Left colon (tissue), 2 donors: ENCODE measurements around the gene TCF7L2. TPM values are rescaled to one million over a fixed set of nuclear protein-coding genes. Genes with fewer than 3 reads are reported as not detected.

ENCODE experiments used
- ATAC-seq: fragments of 200-7000 bp; cut with Tn5 transposase; one replicate; pipeline ENCODE4 v1.9.1; 2020; ENCODE audit warnings: mild to moderate bottlenecking, moderate library complexity
- DNase-seq, 2 donors: peaks; one replicate each; pipeline ENCODE4 v3.0.0-alpha.2; 2020
- intact Hi-C, 2 donors: fragments of 100-400 bp; cut with DNase I in 1 of 2; cut with micrococcal nuclease in 1 of 2; formaldehyde crosslinking; loops; one replicate each; pipeline versions ENCODE4 v1.11.2 to v1.14.0; 2022; cut with DNase I, micrococcal nuclease
- total RNA-seq, 2 donors: library from RNA; stranded (reverse); fragmentation: NEBNext Ultra II Directional; extraction: Animal tissue kit (Norgen Biotek cat#: 25700); gene quantifications; one replicate each; pipeline ENCODE4 v1.2.1, GENCODE V29; 2021
- donor health status: DM: no; HTN: no; CAD: no.
- donor health status: DM: yes; HTN: yes; CAD: no.

TCF7L2 gene
- total RNA-seq, 2 donors from 2014 or later = 114 to 118 TPM

DNA sequence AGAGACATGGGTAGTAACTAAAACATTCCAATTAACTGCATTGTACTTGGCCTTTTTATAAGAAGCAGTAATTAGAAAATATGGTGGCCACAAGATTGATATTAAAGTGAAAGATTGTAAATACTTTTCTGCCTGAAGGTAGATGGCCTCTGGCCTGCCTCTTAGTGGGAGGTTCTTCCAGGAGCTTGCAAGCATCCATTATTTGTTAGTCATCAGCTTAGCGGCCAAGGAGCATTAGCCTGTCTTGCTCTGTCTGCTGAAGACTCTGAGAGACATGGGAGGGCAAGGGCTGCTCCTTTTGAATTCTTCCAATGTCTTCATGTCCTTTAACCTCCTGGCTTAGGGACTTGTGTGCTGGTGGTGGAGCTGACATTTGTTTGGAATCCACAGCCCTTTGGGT lies 80.4 kb downstream of the TCF7L2 start:
- ATAC-seq (peak; percentile 17), DNase-seq (no peak)
- intact Hi-C loops = no loop called here

DNA sequence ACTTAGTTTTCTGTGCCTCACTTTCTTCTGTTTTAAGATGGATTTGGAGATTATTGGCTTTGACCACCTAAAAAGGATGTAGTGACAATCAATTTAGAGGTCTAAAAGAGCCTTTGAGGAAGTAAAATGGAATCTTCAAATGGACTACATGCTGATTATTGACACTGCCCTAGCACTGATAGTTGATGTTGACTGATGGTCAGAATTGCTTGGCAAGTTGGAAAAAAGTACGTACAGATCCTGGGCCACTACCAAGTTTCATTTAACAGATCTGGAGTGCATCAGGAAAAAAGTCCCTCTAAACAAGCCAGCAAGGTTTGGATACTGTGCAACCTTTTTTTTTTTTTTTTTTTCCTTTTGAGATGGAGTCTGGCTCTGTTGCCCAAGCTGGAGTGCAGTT lies 81.1 kb downstream of the TCF7L2 start:
- ATAC-seq (no peak), DNase-seq (no peak)
- intact Hi-C loops = no loop called here

DNA sequence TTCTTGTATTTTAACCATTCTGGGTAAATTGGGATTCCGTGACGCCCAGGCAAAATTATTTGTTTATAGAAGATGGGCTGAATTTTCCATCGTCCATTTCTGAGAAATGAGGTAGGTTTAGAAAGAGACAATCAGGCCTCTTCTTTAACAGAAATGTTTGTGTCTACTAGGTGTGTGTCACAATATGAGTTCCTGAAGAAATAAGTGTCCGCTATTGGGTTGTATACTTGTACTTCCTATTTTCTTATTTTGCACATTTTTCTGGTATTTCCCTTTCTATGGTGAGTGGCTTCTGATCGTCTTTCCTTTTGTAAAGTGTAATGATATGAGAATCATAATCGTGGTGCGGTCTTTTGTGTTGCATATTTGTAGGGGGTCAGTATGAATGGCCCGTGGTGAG lies 83.9 kb downstream of the TCF7L2 start:
- no peak for DNase-seq
- intact Hi-C loops = no loop called here
- no peak for ATAC-seq

DNA sequence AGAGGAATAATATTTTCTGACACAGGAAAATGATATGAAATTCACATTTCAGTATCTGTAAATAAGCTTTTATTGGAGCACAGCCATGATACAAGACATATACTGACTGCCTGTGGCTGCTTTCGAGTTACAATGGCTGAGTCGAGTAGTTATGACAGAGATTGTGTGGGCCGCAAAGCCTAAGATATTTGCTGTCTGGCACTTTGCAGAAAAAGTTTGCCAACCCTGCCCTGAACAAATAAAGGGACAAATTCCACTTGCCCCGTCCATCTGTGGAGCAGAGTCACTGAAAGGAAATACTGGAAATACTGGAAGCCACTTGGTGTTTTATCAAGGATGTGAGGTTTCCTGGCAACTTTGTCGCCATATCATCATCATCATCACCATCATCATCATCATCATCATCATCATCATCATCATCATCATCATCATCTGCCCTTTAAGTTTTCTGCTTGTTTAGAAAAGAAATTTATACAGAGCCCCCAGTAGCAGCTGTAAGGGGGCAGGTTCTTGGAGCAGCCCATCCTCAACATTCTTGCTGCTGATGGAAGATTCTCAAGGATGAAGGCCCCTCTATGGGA lies 85.8 kb downstream of the TCF7L2 start:
- DNase-seq (no peak), ATAC-seq (peak; percentile 76)
- intact Hi-C loops = no loop called here

DNA sequence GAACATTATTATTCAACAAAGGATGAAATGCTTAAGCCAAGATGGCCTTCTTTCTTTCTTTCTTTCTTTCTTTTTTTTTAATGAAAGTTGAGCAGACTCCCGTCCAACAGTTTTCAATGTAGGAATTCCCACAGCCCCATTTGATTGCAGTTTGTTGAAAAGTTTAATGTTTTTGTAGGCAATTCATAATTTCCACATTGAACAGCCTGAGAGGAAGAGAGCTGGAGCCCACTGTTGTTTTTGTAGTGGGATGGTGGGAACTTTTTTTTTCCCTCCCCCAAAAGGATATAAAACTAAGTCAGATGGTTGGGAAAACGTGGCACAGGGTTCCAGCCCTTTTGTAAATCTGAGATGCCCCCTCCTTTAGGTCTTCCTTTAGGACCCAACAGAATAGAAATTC lies 86.6 kb downstream of the TCF7L2 start:
- DNase-seq (no peak), ATAC-seq (no peak)
- intact Hi-C loops = no loop called here

DNA sequence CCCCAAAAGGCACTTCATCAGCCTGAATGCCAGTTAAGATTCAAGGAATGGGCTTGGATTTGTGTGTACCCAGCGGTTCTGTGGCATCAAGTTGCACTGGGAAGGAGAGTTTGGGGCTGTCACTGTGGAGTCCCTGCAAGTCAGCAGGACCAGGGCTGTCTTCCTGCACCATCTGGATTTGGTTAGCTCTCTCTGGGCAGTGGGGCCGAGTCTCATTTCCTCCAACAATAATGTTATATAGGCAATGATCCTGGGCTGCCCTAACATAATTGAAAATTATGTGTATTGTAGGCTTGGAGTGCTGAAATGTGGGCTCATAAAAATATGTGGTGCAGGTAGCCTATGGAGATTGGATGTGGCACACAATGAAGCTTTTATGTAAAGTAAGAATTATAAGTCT lies 87.2 kb downstream of the TCF7L2 start:
- no peak for DNase-seq
- intact Hi-C loops = no loop called here
- peak; percentile 21 for ATAC-seq

DNA sequence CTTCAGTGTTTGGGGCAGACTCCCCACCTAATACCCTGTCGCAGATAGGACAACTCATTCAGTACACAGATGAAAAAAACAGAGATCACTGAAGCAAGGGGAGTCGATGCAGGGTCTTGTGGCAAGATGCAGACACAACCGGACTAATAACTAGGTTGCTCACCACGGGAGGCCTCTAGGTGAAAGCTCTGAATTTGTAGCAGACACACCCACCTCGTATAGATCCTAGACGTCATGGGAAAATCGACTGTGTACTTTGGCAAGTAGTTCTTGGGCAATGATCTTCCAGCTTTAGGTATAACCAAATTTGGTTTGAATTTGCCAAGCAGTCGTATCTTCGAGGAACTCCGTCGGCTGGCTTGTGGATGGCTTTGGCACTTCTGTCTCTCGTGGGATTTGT lies 88.1 kb downstream of the TCF7L2 start:
- DNase-seq = no peak
- intact Hi-C loops = no loop called here
- peak; percentile 80 for ATAC-seq

DNA sequence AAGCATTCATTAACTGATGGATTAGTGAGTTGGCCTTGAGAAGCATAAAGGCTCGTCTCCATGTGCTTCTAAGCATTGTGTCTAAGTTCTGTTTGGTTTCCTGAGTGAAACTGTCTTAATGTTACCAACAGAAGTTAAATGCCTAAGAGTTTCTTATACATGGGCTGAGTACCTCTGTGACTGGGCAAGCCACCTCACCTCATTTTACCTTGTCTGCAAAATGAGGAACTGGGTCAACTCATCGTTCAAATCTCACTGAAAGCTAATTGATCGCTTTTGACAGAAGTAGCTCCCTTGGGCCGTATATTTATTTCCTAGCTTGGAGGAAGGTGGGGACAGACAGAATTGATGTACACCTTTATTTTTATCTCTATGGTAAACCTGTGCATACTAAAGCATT lies 88.9 kb downstream of the TCF7L2 start:
- DNase-seq (no peak), ATAC-seq (no peak)
- intact Hi-C loops = no loop called here

DNA sequence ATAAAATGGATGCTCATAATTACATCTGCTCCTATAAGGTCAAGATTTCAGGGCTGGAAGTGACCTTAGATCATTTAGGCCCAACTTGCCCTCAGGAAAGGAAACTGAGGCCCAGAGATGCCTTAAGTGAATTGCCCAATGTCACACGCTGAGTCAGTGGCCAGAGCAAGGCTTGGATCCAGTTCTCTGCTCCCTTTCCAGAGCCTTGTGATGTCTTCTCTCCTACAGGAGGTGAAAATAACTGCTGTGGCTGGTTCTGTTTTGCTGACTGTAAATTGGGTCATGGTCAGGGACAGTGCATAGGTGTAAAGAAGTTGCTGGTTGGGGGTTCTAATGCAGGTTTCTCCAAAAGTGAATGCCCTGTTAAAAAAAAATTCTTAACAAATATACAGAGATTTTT lies 91.3 kb downstream of the TCF7L2 start:
- intact Hi-C loops = no loop called here
- ATAC-seq (no peak), DNase-seq (no peak)

DNA sequence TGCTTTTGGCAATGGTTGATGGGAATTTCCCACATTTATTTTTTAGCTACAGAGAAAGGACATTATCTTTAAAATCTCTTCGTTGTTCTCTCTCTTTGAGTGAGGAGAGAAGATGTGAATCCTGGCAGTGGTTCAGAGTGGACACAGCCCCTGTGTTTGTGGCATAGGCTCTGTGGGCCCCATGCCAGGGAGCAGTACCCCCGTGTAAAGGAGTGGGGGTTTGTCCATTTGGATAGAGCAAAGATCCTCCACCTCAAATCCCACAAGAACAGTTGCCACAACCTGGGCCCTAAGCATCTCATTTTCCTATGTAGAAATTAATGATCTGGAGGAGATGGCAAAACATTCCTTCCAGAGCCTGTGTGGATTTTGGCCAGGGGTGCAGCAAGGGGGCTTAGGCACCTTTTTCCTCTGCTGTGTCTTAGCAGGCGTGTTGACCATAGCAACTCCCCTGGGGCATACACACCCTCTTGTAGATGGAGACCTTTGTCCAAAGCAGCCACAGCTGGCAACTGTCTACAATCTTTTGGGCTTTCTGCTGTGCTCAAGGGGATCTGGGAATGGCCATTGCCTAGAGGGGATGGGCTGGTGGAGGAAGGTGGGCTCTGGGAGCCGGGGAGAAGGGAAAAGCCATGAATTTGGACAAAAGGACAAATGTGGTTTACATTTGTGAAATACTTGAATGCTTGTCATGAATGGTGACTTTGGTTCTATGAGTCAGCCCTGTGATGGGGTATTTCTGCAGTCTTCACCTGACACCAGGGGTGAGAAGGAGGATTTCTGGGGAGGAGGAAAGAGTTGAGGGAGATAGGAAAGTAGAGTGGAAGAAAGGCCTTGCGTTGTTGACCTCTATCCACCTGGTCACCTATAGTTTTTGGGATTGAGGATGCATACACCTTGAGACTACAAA lies 92.0 kb downstream of the TCF7L2 start:
- intact Hi-C loops = no loop called here
- DNase-seq (no peak), ATAC-seq (no peak)

DNA sequence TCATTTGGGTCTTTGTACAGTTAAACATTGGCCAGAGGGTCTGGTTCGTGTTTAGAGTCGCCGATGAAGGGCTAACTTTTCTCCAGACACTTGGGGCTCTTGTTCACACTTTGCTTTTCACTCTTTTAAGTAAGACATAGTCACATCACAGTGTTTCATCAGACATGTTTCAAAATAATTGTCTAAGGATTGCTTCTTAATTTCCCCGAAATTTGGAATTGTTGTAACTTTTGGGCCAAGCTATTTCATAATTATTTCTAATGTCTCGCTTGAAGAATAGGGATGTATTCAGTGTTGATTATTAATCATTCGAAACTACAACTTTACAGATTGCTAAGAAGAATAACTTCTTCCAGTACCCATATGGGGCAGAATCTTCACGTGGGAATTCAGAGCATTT lies 92.8 kb downstream of the TCF7L2 start:
- DNase-seq (no peak), ATAC-seq (no peak)
- intact Hi-C loops = no loop called here

DNA sequence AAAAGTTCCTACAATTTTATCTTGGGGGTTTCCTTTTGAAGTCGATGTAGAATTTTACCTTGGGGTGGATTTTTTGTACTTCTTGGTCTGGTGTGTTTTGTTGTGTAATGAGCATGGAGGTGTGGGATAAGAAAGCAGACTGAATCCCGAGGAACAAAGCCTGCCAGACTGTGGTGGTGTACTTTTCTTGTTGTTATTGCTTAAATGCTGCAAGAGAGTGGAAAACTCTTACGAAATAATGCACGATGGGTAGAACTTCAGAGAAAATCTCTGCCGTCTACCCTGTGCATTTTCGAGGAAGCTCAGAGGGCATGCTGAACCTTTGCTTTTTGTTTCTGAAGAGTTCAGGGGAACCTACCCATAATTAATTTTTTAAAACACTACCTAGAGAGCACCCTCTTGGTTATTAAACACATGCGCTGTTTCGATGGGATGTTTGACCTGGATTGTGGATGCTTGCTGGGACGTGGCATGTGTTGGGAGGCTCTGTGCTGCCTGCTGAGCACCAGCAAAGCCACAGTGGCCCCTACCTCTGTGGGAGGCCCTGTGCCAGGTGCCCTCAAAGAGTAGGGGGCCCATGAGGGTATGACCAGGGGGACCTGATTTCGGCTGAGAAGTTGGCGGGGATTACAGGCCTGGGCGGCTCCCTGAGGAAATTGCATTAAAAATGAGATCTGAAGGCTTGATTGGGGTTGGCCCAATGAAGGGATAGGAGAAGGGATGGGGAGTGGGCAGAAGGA lies 94.1 kb downstream of the TCF7L2 start:
- intact Hi-C loops = no loop called here
- ATAC-seq (no peak), DNase-seq (no peak)

DNA sequence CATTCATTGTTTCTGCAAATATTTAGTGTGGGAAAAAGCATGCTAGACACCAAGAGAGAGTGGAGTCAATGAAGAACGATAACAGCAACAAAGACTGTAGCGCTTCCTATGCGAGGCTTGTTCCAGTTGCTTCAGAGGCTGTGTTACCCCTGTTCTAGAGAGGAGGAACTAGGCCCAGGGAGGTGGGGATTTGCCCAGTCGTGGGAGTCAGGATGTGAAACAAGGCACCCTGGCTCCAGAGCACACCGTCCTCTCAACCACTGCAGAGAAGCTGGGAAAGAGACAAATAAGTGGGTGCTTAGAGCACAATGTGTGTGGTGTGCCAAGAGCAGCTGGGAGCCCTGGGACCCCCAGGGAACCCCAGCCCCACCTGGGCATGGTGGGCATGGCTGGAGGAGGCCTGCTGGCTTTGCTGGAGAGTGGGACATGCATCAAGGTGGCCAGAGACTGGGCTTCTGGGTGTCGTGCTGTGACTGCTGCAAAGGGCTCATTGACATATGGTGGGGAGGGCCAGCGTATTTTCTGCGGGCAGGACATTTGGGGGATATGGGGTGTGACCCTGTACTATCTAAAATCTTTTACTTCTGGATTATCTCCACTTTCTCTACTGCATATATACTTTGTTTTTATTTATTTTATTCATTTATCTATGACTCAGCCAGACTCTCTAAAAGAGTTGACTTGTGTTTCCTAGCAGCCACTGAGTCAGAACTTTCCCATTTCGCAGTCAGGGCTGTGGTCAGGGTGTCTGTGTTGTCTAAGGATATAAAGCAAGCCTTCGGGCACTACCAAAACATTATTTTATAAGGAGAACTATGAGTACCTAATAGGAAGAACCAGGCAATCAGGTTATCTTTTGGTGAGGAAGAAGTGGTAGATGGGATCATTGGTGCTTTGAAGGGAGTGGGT lies 95.4 kb downstream of the TCF7L2 start:
- no peak for DNase-seq
- intact Hi-C loops = no loop called here
- no peak for ATAC-seq

DNA sequence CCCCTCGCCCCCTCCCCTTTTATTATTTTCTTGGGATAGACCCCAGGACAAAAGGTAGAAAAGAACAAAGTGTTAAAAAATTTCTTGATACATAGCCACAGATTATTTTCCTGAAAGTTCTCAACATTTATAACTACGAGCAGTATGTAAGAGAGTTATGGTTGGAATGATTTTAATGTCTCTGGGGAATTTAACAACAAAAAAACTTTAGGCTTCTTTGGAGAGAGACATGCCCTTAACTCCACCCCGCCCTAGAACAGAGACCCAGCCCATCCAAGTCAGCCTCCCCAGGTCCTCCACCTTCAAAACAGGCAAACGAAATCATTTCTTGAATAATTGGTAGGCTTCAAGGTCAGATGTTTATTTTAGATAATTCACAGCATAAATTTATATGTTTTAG lies 97.1 kb downstream of the TCF7L2 start:
- intact Hi-C loops = no loop called here
- no peak for DNase-seq

DNA sequence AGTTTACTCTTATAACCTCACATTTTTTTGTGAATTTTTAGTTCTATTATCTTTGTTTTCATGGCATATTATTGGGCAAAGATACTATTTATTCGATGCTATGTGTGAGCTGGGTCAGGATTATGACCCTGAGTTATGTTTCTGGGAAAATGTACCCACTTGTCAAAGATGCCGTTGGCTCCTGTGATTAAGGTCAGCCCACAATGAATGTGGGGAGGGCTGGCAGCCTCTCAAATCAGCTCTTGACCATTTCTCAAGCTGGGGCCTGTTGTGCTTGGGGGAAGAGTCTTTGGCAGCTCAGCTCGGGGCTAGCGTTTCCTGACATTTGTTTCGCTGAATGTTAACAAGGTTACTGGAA lies 97.5 kb downstream of the TCF7L2 start:
- ATAC-seq = no peak
- intact Hi-C loops = no loop called here

More for the DNA sequence above, 97.1 kb downstream of the TCF7L2 start:
- no peak for ATAC-seq

DNA sequence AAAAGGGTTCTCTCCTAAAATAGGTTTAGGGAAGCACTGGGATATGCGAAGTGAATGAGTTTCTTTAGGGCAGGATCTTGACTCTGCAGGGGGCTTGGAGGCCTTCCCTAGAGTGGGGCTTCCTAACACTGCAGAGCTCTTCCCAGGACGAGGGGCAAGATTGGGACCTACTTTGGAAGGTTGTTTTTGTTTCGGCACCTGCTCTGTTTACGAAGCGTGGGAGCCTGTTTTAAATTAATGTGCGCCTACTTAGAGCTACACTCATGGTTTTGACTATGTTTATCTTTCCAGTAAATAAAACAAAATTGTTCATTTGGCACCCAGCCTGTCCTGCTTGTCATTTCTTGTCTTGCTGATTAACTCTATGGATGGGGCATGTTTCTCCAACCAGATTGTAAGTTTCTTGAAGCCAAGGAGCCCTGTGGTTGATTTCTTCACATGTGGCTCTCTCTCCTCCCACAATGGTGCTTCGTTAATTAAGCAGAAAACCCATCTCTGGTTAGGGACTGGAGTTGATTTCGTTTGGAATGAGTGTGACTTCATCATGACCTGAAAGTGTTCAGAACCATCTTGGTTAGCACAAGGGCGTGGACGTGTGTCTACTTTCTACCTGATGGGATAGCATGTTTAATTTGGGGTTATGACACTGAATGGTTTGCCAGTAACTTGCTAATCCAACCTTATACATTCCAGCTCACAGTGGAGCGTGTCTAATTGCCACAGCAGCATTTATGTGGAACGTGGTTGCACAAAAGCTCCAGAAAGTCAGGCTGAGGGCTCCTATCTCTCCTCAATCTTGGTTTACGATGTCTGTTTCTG lies 98.1 kb downstream of the TCF7L2 start:
- ATAC-seq = no peak
- no peak for DNase-seq
- intact Hi-C loops = no loop called here

More for the DNA sequence above, 97.5 kb downstream of the TCF7L2 start:
- no peak for DNase-seq

DNA sequence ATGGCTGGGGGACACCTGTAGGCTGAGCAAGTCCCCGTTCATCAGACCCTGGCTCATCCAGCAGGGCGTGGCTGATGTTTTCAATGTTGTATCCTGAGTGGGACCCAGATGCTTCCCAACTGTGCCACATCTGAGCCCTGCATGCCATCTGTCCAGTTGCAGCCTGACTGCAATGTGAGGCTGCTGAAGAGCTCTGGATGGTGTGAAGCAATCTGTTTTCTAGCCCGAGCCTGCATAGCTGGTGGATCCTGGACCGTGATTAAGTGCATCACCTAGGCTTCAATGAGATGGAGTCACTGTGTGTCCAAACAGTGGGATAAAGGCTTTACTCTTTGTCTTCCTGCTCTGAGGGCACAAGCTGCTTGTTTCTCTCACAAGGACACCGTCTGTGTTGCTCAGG lies 99.8 kb downstream of the TCF7L2 start:
- ATAC-seq (peak; percentile 10), DNase-seq (no peak)
- intact Hi-C loops = no loop called here
